Astrocyte of the cerebellum (primary cell): Measurements from ENCODE around the gene ZNF429.

ENCODE experiments used
- DNase-seq: peaks from one replicate; pipeline ENCODE4 v3.0.0-alpha.2; 2011; ENCODE audit warnings: low read depth
- H3K4me3 ChIP-seq: 2 replicates; pipeline ENCODE4 v1.5.1; 2011; ENCODE audit warnings: mild to moderate bottlenecking, low read depth, low read length, moderate library complexity
- in situ Hi-C: cut with HindIII; loops from 2 replicates; pipeline ENCODE4 v1.10.0; 2017; ENCODE audit warnings: low sequenced_read_pairs
- TF ChIP-seq, protein P1 (sequence below): IDR thresholded peaks from 2 replicates; pipeline ENCODE4 v1.5.1; 2012; ENCODE audit warnings: low read length, low read depth, moderate library complexity, mild to moderate bottlenecking; ENCODE audit errors: missing control alignments

ZNF429 gene

DNA sequence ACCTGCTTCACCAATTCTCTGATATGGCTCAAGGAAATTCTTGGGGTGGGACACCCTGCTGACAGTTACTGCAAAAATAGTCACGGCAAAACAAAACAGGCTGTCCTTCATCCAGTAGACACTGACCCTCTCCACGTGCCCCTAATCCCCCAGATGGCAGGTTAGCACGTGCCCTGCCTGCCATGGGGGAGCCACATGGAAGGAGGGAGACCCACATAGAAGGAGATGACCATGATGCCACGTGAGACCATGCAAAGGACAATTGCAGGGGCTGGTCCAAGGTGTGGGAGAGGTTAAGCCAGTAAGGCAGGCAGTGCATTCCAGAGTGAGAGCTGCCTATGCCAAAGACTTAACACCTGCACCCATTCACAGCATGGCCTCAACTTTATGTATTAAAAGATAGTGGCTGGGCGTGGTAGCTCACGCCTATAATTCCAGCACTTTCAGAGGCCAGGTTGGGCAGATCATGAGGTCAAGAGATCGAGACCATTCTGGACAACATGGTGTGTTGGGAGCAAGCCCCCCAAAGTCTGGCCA lies 82.7 kb downstream of the ZNF429 start:
- TF ChIP-seq, protein P1, sequence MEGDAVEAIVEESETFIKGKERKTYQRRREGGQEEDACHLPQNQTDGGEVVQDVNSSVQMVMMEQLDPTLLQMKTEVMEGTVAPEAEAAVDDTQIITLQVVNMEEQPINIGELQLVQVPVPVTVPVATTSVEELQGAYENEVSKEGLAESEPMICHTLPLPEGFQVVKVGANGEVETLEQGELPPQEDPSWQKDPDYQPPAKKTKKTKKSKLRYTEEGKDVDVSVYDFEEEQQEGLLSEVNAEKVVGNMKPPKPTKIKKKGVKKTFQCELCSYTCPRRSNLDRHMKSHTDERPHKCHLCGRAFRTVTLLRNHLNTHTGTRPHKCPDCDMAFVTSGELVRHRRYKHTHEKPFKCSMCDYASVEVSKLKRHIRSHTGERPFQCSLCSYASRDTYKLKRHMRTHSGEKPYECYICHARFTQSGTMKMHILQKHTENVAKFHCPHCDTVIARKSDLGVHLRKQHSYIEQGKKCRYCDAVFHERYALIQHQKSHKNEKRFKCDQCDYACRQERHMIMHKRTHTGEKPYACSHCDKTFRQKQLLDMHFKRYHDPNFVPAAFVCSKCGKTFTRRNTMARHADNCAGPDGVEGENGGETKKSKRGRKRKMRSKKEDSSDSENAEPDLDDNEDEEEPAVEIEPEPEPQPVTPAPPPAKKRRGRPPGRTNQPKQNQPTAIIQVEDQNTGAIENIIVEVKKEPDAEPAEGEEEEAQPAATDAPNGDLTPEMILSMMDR, result no peak
- DNase-seq, result no peak
- in situ Hi-C loops, result no loop called here
- H3K4me3 ChIP-seq, result no peak overlapping the region

DNA sequence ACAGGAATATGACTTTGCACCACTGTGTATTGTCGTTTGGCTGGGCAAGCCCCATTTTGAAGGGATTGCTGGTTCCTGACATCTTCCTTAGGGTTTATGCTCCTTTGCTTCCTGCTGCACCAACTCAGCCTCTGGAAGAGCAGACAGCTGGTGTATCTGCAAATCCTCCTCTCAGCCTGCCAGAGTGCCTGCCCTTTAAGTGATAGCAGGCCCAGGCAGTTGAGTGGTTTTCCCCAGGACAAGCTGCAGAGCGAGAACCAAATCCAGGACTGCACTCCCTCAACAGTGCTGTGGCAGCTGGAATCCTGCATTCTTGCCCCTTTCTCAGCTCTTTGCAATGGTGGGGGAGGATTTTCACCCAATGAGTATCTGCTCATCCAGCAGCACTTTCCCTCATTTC lies 85.5 kb downstream of the ZNF429 start:
- DNase-seq, result no peak
- in situ Hi-C loops, result no loop called here
- no peak overlapping the region for H3K4me3 ChIP-seq
- TF ChIP-seq, protein P1, result no peak

DNA sequence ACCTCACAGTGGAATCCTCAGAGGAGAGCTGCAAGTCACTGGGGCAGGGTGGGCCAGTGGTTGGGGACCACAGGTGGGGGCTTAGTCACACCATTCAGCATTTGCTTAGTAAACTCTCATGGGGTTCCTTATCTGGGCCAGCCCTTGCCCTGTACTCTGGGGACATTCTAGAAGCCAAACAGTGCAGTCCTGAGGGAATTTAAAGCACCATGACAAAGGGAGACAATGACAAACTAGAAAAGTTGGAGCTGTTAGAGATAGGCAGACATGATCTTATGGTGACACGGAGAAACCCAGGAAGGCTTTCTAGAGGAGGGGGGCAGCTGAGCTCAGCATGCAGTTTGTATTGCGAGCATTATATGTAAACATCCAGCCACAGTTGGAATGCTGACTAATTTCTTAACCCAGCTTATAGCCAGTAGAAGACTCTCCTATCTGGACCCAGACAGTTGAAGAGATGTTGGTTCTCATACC lies 87.6 kb downstream of the ZNF429 start:
- TF ChIP-seq, protein P1, result no peak
- H3K4me3 ChIP-seq, result no peak overlapping the region
- no peak for DNase-seq
- in situ Hi-C loops, result no loop called here

DNA sequence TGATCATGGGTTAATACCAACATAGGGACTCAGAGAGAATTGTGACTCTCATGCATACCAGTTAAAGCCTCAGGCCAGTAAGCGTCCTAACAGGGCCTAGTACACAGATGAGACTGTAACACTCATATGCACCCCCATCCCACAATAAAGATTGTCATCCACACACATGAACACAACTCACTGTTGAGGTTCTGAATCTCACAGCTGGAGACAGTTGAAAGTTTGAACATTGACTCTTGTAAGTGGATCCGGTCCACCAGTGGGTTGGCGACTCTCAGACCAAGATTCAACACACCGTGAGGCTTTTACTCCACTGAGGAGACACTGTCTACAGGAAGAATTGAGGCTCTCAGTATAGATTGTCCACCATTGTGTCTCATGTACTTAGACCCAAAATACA lies 88.1 kb downstream of the ZNF429 start:
- in situ Hi-C loops, result no loop called here
- DNase-seq, result no peak
- TF ChIP-seq, protein P1, result no peak
- no peak overlapping the region for H3K4me3 ChIP-seq

DNA sequence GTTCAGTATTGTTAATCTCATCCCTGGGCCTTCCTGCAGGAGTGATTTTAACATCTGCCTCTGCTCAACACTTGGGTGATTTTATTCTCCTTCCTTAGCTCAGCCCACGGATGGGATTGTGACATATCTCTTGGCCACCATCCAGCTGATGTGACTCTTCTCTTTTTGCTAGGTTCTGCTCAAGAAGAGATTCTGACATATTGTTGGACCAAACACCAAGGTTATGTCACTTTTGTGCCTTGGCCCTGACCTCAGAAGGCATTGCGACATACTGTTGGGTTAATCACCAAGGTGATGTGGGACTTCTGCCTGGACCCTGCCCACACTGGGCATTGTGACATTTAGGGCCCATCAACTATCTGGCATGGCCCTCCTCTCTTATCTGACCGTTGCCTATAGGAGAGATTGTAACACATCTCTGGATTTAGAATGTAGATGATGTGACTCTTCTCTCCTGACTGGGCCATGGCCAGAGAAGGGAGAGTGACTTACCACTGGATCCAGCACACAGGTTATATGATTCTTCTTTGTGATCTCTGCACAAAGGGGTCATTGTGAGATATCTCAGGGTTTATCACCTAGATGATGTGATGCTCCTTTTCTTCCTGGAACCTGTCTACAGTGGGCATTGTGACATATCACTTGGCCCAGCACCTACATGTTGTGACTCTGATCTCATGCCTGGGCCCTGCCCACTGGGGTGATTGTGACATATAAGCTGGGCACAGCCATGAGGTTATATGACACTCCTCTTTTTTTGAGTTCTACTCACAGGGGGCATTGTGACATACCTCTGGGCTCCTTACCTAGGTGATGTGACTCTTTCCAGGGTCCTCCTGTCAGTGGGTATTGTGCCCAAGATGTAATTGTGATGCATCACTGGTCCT lies 88.8 kb downstream of the ZNF429 start:
- H3K4me3 ChIP-seq, result no peak overlapping the region
- DNase-seq, result no peak
- in situ Hi-C loops, result no loop called here
- TF ChIP-seq, protein P1, result no peak

DNA sequence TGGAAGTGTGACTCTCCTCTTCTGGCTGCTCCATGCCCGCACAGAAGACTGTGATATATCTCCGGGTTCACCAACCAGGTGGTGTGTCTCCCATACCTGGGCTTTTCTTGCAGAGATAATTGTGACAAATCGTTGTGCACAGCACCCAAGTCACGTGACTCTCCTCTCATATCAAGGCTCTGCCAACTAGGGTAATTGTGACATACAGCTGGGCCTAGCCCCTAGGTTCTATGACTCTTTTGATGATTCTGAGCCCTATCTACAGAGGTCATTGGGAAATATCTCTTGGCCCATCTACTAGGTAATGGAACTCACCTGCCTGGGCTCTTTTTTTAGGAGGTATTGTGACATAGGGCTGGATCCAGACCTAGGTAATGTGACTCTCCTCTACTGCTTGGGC lies 89.8 kb downstream of the ZNF429 start:
- in situ Hi-C loops, result no loop called here
- H3K4me3 ChIP-seq, result no peak overlapping the region
- TF ChIP-seq, protein P1, result no peak
- DNase-seq, result no peak
